HG03565 (cell line): ENCODE results near the gene FCHO1.

ENCODE experiments used
- ATAC-seq: cut with Tn5 transposase; IDR thresholded peaks from one replicate; pipeline ENCODE4 v1.9.1; 2021; ENCODE audit warnings: mild to moderate bottlenecking, moderate library complexity; ENCODE audit not compliant: unreplicated experiment

The FCHO1 gene

GRCh38 chr19:17727843-17728242 is 23.4 kb upstream of the FCHO1 start:
- ATAC-seq = no peak

- ATAC-seq = no peak
Observed at GRCh38 chr19:17733127-17733526, 18.1 kb upstream of the FCHO1 start.

DNA sequence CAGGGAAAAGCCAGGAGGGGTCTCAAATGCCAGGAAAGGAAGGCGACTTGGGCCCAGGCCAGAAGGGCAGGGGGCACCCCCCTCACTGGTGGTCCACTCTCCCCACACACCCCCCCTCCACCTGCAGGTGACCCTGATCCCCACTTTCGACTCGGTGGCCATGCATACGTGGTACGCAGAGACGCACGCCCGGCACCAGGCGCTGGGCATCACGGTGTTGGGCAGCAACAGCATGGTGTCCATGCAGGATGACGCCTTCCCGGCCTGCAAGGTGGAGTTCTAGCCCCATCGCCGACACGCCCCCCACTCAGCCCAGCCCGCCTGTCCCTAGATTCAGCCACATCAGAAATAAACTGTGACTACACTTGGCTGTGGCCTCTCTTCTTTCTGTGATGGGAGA is 17.1 kb upstream of the FCHO1 start:
- no peak for ATAC-seq

DNA sequence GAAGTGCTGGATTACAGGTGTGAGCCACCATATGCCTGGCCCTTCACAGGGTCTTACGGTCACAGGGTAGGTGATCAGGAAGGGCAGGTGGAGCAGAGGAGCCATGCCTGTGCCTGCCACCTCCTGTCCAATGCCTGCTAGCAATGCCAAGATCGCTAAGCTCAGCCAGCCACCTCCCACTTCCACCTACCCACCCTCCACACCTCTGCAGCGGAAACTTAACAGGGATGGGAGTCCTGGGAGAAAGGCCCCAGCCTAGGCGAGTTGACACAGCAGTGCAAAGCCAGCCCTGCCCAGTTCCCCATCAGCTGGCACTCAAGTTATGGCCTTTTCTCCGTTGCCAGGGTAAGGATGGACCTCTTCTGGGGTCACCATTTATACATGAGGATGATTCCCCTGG is 15.9 kb upstream of the FCHO1 start:
- ATAC-seq = no peak

- ATAC-seq = no peak
Observed at GRCh38 chr19:17737690-17738153, 13.6 kb upstream of the FCHO1 start.

DNA sequence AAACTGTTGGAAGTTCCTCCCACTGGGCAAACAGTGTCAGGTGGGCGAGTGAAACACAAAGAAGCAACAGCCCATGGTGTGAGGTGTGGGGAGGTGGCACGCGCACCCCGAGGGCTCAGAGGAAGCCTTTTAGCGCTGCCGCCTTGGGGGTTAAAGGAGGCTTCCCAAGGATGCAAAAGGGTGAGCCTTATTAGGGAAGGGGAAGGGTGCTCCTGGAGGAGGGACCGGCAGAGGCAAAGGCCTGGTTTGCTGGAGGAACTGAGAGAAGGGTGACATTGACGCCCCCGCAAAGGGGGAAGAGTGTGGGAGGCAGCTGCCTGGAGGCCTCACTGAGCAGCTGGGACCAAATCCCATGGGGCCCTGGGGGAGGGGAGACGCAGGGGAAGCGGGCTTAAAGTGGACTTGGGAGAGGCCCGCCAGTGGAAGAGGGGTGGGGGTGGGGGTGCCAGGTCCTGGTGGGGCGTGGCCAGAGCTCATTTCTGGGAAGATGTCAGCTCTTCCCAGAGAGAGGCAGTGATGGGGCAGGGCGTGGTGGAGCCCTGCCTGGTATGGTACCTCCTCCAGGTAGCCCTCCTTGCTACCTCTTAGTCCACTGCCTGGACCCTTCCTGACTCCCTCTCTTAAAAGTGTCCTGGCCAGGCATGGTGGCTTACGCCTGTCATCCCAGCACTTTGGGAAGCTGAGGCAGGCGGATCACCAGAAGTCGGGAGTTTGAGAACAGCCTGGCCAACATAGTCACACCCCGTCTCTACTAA is 12.0 kb upstream of the FCHO1 start:
- no peak for ATAC-seq

DNA sequence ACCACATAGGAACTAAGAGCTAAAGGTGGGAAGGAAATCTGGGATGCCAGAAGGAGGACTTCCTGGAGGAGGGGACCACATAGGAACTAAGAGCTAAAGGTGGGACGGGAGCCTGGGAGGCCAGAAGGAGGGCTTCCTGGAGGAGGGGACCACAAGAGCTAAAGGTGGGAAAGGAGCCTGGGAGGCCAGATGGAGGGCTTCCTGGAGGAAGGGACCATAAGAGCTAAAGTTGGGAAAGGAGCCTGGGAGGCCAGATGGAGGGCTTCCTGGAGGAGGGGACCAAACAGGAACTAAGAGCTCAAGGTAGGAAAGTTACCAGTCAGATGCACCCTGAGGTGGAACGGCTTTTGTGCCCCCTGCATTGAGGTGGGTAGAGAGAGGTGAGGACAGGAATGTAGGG is 9.8 kb upstream of the FCHO1 start:
- no peak for ATAC-seq

GRCh38 chr19:17743874-17744580 is 7.2 kb upstream of the FCHO1 start:
- ATAC-seq = no peak

DNA sequence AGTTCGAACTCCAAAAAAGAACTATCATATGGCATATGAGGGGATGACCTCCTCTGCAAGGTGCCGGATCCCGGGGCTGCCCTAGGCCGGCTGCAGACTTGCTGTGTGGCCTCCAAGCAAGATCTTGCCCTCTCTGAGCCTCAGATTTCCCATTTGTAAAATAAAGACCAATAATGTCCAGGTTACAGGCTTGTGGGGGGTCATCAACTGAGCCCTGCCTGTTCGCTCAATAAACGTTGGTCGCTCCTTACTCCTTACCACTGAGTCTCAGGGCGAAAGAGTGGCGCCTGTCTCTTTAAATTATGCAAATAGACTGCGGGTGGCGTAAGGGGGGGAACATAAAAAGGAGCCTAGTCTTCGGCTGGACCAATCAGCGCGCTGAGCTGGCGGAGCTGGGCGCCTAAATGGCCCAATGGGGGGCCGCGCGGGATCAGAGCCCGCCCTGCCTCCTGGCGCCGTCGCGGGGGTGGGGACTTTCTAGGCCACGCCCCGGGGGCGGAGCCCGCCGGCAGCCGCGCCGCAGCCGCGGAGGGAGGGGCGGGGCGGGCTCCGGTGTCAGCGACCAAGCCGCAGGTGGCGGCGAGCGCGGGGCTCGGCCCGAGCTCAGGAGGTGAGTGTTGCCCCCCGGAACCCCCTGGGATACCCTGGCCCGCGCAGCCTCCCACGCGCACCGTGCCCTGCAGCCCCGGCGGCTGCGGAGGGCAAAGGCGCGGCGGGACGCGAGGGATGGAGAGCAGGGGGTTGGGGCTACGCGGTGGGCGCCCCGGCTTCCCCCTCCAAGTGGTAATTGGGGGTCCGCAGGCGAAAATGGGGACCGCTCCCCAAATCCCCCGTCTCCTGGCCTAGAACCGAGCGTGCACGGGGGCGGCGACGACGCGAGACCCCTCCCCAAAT is 3.8 kb upstream of the FCHO1 start:
- ATAC-seq = peak; percentile 60

- no peak for ATAC-seq
Observed at GRCh38 chr19:17748884-17749638, 2.2 kb upstream of the FCHO1 start.

GRCh38 chr19:17749912-17750317 is 1.4 kb upstream of the FCHO1 start:
- no peak for ATAC-seq

DNA sequence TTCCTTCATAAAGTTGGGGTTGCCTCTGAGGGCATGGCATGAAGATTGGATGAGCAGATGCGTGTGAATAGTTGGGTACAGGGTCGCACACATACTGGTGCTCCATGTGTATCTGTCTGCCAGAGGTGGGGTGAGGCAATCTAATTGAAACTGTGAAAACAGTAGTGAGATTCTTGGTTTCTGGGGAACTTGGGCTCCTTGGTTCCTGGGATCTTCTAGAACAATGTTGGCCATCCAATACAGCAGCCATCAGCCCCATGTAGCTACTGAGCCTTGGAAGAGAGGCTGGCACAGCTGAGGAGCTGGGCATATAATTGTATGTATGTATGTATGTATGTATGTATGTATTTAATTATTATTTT is 616 bp downstream of the FCHO1 start:
- no peak for ATAC-seq

GRCh38 chr19:17752865-17753639 is 1.8 kb downstream of the FCHO1 start:
- ATAC-seq = no peak

GRCh38 chr19:17753976-17754375 is 2.7 kb downstream of the FCHO1 start:
- ATAC-seq = no peak

- peak; percentile 31 for ATAC-seq
Observed at GRCh38 chr19:17754634-17755442, 3.6 kb downstream of the FCHO1 start.

DNA sequence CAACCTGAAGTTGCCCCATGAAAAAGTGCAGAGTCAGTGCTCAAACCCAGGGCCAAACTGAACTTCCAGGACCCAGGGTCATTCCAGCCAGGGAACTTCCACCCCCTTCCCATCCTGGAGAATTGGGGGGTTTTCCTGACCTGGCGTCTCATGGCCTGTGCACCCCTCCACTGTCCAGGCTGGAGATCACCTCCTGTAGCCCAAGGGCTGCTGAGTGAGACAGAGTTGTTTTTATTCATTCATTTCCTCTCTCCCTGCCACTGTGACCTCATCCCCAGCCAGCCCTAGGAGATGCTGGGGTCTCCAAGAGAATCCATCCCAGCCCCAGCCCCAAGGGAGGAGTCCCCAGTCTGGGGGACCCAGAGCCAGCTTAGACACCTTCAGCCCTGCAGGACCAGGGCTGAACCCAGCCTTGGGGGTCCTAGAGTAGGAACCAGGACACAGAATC is 4.2 kb downstream of the FCHO1 start:
- no peak for ATAC-seq

DNA sequence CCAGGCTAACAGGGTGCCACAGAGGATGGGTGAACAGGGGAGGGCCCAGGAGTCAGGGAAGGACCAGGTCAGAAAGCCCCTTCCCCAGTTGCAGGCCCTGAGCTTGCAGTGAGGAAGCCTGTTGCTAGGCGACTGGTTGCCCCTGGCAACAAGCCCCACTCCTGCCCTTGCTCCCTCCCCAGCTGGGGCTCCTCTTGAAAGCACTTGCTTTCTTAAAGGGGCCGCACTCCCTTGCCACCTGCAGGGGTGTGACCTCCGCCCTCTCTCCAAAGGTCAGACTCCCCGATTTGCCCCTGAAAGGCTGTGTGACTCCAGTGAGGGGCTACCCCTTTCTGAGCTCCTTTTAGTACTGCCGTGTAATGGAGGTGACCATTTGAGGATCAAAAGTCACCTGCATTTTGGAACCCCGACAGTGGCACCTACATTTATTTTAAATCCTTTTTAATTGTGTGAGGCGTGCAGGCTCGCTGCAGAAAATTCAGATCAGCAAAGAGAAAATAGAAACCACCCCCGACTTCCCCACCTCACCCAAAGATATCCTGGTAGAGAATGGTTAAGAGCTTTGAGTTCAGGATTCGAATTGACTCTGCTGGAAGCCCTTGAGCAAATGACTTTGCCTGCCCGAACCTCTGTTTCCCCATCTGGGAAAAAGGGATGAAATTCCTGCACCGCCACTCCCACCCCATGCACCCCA is 4.8 kb downstream of the FCHO1 start:
- ATAC-seq = no peak

DNA sequence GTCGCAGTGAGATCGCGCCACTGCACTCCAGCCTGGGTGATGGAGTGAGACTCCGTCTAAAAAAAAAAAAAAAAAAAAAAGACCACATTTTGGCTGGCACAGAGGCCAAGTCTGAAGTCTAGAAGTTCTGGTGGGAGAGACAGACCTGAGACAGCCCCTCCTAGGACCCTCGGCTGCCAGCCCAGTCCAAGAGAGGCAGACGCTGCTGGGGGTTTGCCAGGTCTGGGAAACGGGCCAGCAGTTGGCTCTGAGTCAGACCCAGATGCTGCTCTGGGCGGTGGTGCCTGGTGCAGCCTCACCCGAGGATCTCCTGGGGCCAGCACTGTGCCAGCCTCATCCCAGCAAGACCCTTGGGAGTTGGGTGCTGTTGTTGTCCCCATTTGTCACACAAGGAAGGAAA is 5.8 kb downstream of the FCHO1 start:
- ATAC-seq = no peak

DNA sequence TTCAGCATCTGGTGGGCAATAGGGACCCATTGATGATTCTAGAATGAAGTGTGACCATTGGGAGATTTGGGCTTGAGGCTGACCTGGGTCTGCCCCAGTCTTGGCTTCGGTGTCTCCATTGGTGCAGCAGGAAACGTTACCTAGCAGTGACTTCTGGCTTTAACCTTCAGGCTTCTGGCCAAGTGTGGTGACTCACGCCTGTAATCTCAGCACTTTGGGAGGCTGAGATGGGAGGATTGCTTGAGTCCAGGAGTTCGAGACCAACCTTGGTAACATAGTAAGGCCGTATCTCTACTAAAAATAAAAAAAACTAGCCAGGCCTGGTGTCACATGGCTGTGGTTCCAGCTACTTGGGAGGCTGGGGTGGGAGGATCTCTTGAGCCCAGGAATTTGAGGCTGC is 7.2 kb downstream of the FCHO1 start:
- no peak for ATAC-seq
